Stimulated activated CD4-positive, alpha-beta T cell treated with anti-CD3 and anti-CD28 coated beads, Interleukin-2, amount 100 ng/mL, for 24 hours (primary cell): Measurements from ENCODE around the gene NOS3.

Experiments used
- DNase-seq, 2 donors: peaks; one replicate each; pipeline ENCODE4 v3.0.0-alpha.2; 2020

Gene NOS3

DNA sequence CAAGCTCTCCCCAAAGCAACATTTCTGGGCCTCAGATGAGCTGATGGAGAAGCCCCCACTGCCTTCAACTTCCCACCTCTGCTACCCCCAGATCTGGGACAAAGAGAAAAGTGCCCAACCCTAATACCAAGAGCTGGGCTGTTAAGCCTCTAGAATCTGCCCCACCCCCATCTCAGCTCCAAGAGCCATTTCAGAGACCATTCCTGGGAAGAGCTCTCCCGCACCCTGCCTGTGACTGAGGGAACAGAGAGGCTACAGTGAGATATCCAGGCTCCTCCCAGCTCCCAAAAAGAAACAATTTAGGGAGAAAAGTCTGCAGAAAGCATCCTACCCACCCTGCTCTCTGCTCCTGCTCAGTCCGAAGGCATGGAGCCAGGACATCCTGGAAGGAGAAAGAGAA, 10.2 kb upstream of the NOS3 start:
- DNase-seq, result no peak

DNA sequence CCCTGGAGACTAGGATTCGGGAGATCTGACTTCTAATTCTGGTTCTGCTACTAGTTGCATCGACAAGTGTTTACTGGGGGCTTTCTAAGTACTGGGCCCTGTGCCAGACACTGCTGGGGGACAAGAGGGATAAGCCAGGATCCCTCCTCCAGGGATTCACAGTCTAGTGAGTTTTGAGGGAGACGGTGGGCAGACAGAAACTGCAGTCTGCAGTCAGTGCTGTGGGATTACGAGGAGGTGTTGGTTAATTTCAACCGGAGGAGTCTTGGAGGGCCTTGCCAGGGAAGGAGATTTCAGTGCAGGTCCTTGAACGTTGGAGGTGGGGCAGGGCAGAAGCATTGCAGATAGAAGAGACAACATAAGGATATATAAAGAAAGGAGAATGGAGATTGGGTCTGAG, 9.2 kb upstream of the NOS3 start:
- no peak for DNase-seq

DNA sequence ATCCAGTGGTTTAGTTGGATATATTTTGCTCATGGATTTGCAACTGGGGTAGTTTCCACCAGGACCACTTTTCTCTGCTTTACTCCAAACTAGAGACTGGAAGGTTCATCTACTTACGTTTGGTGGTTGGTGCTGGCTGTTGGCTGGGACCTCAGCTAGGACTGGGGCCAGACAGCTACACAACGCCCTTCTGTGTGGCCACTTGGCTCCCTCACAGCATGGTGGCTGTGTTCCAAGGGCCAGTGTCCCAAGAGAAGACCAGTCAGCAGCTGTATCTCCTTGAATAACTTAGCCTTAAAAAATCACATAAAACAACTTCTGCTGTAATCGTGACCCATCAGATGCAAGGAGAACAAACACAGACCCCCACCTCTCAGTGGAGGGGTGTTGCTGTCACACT, 8.5 kb upstream of the NOS3 start:
- DNase-seq, result no peak

DNA sequence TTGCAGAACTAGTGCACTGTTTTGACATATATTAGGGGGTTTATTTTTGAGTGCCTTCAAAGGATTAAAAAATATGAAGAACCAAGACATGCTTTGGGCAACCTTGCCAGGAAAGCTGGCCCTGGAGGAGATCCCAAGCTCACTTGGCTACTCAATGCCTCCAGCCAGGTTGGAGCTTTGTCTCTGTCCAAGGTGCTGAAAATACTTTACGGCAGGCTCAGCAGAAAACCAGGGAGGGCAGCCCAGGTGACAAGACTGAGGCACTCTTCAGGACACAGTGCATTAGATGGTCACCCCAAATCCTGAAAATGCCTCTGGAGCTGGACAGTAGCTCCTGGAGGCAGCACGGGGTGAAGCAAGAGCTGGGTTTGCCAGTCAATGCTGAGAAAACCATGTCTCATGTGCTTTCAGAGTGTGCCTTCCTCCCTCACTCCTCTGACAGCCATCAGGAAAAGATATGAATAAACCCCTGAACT, 6.9 kb upstream of the NOS3 start:
- peak in 1 of 2 donors; percentile 47 for DNase-seq

DNA sequence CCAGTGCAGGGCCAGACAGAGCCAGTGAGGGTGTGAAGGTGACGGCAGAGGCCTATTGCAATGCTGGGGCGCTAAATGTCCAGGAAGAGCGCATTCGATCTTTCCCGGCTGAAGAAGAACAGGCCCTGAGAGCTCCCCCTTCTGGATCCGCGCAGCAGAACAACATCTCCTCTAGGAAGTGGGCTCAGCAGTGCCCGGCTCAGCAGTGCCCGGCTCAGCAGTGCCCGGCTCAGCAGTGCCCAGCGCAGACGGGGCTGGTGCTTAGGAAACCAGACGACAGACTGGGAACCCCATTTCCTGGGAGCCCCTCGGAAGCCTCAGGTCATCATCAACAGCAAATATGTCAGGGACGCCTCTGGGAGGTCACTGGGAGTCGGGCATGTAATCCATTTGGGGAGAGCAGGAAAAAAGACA, 4.7 kb upstream of the NOS3 start:
- peak; percentile 68 to 73 for DNase-seq

DNA sequence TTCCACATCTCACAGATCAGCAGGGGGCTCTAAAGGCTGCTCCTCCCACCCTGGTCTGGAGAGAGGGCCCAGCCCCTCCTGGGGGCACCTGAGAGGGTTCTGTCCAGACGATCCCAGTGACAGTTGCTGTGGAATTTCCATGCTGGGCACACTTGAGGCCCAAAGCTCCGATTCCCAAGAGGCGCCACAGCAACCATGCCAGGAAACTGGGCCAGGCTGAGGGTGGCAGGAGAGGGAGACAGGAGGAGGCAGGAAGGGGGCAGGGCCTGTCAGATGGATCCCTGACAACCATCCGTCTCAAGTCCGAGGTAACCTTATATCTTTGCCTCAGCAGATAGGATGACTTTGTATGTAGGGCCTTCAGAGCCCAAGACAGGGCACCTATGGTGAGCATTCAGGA, 4.3 kb upstream of the NOS3 start:
- DNase-seq, result no peak

DNA sequence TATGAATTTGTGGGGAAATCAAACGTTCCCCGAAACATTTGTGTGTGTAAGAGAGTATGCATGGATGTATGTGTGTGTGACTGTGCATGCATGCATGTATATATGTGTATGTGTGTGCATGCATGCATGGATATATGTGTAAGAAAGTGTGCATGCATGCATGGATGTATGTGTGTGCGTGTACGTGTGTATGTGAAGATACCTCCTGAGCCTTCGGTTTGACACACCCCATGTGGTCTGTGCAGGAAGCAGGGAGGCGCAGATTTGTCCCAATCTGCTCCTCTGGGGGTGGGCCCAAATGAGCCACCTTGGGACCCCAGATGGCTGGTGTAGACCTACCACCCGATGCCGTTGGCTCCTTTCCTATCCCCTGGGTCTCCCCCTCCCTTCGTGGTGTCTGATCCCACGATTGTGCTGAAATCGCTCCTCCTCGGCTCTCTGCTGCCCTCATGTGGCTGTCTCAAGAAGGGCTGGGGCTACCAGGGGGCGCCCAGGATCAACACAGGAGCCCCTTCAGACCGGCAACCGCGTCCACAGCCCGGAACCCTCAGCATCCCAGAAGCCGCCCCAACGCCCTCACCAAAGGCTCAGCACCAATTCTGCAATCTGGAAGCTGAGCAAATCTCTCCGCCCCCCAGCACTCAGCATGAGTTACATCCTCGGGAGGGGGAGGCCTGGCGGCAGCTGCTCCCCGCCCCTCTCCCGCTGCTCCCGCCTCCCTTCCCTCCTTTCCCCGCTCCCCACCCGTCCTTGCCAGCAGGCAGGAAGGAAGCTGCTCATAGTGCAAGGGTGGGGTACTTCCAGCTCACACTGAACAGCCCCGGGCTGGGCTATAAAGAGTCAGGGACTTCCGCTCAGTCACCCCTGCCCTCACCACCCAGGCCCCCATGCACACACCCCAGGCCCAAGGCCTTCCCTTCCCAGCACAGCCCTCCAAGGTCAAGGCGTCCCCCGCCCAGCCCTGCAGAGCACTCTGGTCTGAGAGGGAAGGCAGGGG, 2.3 kb upstream of the NOS3 start:
- DNase-seq, result peak; percentile 77 to 79

DNA sequence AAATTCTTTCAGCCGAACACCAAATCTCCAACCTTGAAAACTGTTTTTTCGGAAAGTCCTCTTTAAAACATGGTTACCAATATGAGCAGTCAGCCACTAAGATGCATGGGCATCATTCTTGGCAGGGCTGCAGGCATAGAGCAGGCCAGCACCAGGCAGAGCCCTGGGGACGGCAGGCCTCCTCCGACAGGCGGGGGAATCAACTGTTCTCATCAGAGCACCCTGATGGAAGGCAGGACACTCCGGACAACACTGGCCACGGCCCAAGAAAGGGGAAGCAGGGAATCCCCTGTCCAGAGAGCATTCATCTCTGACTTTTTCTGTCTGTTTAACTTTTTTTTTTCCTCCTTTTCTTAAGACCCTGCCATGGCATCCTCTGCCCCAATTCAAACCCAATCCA, 1.4 kb upstream of the NOS3 start:
- DNase-seq, result no peak

DNA sequence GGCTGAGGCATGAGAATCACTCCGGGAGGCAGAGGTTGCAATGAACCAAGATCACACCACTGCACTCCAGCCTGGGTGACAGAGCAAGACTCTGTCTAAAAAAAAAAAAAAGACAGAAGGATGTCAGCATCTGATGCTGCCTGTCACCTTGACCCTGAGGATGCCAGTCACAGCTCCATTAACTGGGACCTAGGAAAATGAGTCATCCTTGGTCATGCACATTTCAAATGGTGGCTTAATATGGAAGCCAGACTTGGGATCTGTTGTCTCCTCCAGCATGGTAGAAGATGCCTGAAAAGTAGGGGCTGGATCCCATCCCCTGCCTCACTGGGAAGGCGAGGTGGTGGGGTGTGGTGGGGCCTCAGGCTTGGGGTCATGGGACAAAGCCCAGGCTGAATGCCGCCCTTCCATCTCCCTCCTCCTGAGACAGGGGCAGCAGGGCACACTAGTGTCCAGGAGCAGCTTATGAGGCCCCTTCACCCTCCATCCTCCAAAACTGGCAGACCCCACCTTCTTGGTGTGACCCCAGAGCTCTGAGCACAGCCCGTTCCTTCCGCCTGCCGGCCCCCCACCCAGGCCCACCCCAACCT, 1.3 kb downstream of the NOS3 start:
- DNase-seq, result no peak

DNA sequence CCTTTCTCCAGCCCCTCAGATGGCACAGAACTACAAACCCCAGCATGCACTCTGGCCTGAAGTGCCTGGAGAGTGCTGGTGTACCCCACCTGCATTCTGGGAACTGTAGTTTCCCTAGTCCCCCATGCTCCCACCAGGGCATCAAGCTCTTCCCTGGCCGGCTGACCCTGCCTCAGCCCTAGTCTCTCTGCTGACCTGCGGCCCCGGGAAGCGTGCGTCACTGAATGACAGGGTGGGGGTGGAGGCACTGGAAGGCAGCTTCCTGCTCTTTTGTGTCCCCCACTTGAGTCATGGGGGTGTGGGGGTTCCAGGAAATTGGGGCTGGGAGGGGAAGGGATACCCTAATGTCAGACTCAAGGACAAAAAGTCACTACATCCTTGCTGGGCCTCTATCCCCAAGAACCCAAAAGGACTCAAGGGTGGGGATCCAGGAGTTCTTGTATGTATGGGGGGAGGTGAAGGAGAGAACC, 2.1 kb downstream of the NOS3 start:
- no peak for DNase-seq

DNA sequence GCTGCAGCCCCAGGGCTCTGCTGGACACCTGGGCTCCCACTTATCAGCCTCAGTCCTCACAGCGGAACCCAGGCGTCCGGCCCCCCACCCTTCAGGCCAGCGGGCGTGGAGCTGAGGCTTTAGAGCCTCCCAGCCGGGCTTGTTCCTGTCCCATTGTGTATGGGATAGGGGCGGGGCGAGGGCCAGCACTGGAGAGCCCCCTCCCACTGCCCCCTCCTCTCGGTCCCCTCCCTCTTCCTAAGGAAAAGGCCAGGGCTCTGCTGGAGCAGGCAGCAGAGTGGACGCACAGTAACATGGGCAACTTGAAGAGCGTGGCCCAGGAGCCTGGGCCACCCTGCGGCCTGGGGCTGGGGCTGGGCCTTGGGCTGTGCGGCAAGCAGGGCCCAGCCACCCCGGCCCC, 2.7 kb downstream of the NOS3 start:
- DNase-seq, result no peak

DNA sequence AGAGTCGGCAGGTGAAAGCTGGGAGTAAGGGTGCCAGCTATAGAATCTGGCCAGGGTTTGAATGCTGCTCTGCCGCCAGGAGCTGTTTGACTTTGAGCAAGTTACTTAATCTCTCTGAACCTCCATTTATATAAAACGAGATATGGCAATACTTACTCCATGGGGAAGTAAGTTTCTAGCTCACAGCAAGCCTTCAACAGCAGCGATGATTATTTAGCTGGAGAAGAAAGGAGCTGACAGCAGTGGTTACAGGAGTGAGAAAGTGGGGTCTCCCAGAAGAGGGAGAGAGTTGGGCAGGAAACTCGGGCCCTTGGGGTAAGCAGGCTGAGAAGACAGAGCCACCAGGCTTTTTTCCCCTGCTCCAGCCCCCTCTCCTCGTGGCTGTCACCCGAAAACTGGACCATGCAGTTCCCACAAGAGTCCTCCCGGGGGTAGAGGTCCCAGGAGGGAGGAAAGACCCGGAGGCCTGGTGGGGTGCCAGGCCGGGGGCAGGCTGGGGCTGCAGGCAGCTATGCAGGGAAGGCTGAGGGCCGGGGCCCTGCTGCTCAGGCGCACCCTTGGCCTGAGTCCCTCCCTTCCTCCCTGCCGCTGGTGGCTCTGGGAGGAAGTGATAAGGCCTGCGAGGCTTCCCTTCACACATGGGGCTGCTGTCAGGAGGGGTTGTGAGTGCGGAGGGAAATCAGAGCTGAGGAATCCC, 3.5 kb downstream of the NOS3 start:
- no peak for DNase-seq

DNA sequence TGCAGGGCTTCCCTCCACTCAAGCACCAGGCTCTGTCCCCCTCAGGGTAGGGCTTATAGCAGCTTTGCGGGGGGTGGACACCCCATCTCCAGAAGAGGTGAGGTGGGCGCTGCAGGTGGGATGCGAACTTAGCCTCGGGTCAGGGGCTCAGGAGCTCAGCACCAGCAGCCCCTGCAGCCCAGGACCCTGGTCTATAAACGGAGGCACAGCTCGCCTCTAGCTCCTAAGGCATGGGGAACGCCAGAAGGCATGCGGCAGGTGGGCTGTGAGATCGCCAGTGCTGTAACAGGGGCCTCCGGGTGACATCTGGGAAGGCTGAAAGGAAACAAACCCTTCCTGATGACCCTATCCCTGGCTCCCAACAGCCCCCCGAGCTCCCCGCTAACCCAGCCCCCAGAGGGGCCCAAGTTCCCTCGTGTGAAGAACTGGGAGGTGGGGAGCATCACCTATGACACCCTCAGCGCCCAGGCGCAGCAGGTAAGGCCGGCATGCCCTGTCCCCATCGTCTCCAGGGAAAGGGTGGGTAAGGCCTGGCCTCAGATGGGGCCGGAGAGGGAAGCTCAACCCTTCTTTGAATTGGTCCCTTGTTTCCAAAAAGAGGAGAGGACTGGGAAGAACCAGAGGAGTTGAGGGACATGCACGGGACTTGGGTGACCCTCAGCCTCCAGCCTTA, 4.2 kb downstream of the NOS3 start:
- no peak for DNase-seq

DNA sequence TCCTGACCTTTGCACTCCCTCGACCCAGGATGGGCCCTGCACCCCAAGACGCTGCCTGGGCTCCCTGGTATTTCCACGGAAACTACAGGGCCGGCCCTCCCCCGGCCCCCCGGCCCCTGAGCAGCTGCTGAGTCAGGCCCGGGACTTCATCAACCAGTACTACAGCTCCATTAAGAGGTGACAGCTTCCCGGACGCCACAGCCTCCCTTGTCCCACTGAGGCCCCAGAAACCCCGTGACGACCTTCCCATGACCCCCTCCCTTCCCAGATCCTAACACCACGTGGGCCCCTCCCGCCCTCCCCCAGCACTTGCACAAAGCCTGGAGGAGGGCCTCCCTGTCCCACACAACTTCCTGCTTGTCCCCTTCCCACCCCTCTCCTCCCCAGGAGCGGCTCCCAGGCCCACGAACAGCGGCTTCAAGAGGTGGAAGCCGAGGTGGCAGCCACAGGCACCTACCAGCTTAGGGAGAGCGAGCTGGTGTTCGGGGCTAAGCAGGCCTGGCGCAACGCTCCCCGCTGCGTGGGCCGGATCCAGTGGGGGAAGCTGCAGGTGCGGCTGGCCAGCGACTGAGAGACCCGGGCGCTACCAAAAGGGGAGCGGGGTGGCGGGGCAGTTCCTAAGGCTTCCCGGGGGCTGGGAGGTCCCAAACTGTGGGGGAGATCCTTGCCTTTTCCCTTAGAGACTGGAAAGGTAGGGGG, 5.7 kb downstream of the NOS3 start:
- DNase-seq, result no peak

DNA sequence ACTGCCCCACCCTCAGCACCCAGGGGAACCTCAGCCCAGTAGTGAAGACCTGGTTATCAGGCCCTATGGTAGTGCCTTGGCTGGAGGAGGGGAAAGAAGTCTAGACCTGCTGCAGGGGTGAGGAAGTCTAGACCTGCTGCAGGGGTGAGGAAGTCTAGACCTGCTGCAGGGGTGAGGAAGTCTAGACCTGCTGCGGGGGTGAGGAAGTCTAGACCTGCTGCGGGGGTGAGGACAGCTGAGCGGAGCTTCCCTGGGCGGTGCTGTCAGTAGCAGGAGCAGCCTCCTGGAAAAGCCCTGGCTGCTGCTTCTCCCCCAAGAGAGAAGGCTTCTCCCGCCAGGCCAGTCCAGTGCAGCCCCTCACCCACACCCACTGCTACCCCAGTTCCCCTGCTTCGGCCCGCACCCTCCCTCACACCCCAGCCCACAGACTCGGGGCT, 6.3 kb downstream of the NOS3 start:
- DNase-seq, result no peak

DNA sequence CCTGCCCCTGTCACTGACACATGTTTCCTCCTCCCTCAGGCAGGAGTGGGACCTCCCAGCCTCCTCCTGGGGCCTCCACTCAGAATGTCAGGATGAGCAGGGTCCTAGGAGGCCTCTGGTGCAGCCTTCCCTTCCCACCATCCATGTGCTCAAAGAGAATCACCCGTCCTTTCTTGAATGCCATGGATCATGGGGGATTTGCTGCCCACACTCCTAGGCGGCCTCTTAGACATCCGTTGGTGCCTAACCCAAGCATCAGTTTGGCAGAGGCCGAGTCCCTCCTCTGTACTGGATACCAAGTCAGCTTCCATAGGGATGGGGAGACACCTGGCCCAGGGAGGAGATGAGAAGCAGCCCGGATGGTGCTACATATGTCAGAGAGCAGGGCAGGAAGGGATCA, 7.0 kb downstream of the NOS3 start:
- DNase-seq, result no peak

DNA sequence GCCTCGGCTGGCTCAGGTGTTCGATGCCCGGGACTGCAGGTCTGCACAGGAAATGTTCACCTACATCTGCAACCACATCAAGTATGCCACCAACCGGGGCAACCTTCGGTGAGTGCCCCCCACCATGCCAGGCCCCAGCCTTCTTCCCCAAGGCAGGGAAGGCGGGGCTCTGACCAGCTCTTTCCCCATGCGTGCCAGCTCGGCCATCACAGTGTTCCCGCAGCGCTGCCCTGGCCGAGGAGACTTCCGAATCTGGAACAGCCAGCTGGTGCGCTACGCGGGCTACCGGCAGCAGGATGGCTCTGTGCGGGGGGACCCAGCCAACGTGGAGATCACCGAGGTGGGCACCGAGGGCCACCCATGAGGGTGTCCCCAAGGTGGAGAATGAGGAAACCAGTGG, 7.5 kb downstream of the NOS3 start:
- no peak for DNase-seq

DNA sequence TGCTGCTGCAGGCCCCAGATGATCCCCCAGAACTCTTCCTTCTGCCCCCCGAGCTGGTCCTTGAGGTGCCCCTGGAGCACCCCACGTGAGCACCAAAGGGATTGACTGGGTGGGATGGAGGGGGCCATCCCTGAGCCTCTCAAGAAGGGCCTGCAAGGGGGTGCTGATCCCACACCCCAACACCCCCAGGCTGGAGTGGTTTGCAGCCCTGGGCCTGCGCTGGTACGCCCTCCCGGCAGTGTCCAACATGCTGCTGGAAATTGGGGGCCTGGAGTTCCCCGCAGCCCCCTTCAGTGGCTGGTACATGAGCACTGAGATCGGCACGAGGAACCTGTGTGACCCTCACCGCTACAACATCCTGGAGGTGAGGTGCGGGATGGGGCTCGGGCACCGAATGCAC, 8.2 kb downstream of the NOS3 start:
- DNase-seq, result no peak

DNA sequence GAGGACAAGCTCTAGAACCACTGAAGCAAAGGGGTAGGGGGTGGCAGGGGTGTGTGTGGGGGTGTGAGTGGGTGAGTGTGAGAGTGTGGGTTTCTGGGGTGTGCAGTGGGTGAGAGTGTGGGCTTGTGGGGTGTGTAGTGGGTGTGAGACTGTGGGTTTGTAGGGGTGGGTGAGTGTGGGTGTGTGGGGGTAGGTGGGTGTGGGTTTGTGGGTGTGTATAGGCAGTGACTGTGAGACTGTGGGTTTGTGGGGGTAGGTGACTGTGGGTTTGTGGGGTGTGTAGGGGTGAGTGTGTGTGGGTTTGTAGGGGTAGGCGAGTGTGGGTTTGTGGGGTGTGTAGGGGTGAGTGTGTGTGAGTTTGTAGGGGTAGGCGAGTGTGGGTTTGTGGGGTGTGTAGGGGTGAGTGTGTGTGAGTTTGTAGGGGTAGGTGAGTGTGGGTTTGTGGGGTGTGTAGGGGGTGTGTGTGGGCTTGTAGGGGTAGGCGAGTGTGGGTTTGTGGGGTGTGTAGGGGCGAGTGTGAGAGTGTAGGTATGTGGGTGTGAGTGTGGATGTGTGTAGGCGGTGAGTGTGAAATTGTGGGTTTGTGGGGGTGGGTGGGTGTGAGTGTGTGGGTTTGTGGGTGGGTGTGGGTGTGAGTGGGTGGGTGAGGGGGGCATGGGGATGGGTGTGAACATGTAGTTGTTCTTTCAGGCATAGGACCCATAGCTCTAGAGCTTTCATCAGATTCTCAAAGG, 8.8 kb downstream of the NOS3 start:
- DNase-seq, result no peak

DNA sequence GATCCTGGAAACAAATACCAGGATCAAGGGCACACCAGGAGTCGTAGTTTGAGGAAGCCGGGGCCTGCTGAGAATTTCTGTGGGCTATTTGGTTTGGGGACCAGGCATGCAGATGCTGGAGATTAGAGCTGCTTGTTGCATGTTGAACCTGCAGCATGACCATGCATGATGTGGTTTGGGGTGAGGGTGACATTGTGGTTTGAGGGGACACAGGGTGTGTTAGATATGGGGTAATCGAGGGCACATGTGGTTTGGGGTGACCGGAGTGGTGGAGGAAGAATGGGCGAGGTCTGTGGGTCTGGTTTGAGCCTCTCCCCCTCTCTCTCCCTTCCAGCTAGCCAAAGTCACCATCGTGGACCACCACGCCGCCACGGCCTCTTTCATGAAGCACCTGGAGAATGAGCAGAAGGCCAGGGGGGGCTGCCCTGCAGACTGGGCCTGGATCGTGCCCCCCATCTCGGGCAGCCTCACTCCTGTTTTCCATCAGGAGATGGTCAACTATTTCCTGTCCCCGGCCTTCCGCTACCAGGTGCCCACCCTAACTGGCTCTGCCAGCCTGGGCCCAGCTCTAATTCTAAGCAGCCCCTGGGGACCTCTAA, 10.2 kb downstream of the NOS3 start:
- DNase-seq, result no peak

DNA sequence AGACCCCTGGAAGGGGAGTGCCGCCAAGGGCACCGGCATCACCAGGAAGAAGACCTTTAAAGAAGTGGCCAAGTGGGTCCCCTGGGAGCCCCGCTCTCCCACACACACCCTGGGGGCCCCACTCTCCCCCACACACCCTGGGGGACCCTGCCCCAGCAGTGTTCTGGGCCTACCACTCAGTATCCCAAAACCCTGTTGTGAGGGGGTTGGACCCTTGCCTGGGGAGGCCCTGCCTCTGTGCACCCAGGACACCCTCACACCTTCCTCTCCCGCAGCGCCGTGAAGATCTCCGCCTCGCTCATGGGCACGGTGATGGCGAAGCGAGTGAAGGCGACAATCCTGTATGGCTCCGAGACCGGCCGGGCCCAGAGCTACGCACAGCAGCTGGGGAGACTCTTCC, 10.7 kb downstream of the NOS3 start:
- DNase-seq, result no peak
